Measurements from ENCODE around the gene FILIP1L.
A peak's percentile ranks its signal among the peaks of the same experiment; 100 is the strongest.

Gene FILIP1L

DNA sequence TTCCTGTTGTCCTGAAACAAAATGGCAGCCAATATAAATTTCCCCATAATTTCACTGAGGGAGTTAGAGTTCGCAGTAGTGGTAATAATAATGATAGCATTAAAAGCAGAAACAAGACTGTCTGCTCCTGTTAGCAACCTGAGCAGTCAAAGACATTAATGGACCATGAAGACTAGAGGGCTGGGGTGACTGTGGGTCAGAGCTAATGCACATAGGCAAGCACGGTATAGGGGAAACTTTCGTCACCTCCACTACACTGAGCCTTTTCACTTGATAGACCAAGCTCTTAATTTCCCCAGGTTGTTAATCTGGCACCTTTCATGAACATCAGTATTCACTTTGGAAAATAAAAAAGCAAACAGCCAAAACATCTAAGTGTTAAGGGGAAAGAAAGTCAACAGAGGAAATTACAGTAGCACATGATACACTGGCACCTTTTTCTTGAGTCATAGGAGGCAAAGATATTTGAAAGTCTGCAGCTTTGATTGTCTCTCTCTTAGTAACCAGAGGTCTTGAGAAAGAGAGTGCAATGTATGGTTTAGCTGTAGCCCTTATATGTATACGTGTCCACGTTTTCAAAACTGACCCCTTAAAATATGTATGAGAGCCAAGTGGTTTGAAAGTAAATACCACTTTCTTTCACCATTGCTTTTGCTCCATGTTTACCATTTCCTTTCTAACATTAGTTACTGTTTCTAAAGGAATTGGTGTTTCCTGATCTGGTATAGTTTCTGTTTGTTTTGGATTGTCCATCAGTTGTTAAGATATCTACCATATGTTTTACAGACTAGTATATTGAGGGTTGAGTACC is 104.8 kb downstream of the FILIP1L start:
- H3K4me2 ChIP-seq (ENCODE audit: low read length), result no peak overlapping the region
- H3K27me3 ChIP-seq (ENCODE audit: control insufficient read depth, insufficient read depth, low read length), result no peaks in the 10 kb centered on the region
- no peaks in the 10 kb centered on the region for H3K79me2 ChIP-seq
- peak overlapping the region; percentile 25 for H2AFZ ChIP-seq
- H3K9me3 ChIP-seq (ENCODE audit: control insufficient read depth, low read length), result no peaks in the 10 kb centered on the region
- H3K36me3 ChIP-seq (ENCODE audit: control insufficient read depth, insufficient read depth, low read length), result no peaks in the 10 kb centered on the region
- H3K4me3 ChIP-seq (ENCODE audit: low read depth, low read length), result no peak overlapping the region
- H3K9ac ChIP-seq, result no peak overlapping the region
- H3K4me1 ChIP-seq, result peaks cover 7% of the 10 kb centered on the region
- TF ChIP-seq, protein P1, sequence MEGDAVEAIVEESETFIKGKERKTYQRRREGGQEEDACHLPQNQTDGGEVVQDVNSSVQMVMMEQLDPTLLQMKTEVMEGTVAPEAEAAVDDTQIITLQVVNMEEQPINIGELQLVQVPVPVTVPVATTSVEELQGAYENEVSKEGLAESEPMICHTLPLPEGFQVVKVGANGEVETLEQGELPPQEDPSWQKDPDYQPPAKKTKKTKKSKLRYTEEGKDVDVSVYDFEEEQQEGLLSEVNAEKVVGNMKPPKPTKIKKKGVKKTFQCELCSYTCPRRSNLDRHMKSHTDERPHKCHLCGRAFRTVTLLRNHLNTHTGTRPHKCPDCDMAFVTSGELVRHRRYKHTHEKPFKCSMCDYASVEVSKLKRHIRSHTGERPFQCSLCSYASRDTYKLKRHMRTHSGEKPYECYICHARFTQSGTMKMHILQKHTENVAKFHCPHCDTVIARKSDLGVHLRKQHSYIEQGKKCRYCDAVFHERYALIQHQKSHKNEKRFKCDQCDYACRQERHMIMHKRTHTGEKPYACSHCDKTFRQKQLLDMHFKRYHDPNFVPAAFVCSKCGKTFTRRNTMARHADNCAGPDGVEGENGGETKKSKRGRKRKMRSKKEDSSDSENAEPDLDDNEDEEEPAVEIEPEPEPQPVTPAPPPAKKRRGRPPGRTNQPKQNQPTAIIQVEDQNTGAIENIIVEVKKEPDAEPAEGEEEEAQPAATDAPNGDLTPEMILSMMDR (IDR thresholded peaks at IDR 0.05), result no peak
- H3K27ac ChIP-seq, result no peak overlapping the region

- Histone ChIP-seq H3K4me3 (ENCODE audit: low read depth, low read length) (no peak overlapping the region), H3K27me3 (ENCODE audit: control insufficient read depth, insufficient read depth, low read length) (no peaks in the 10 kb centered on the region), H3K4me1 (peaks cover 15% of the 10 kb centered on the region), H3K9ac (no peak overlapping the region), H3K36me3 (ENCODE audit: control insufficient read depth, insufficient read depth, low read length) (no peaks in the 10 kb centered on the region), H3K27ac (no peak overlapping the region), H3K9me3 (ENCODE audit: control insufficient read depth, low read length) (no peaks in the 10 kb centered on the region), H3K79me2 (no peaks in the 10 kb centered on the region), H3K4me2 (ENCODE audit: low read length) (no peak overlapping the region), H2AFZ (no peak overlapping the region)
- TF ChIP-seq, protein P1 (IDR thresholded peaks at IDR 0.05), result no peak
Observed at GRCh38 chr3:100008081-100008698, 106.1 kb downstream of the FILIP1L start.

GRCh38 chr3:100007313-100007712 is 107.0 kb downstream of the FILIP1L start:
- Histone ChIP-seq H3K9me3 (ENCODE audit: control insufficient read depth, low read length) (no peaks in the 10 kb centered on the region), H3K79me2 (no peaks in the 10 kb centered on the region), H3K9ac (no peak overlapping the region), H3K27ac (no peak overlapping the region), H3K36me3 (ENCODE audit: control insufficient read depth, insufficient read depth, low read length) (no peaks in the 10 kb centered on the region), H3K4me1 (peaks cover 23% of the 10 kb centered on the region), H3K27me3 (ENCODE audit: control insufficient read depth, insufficient read depth, low read length) (no peaks in the 10 kb centered on the region), H2AFZ (no peak overlapping the region), H3K4me3 (ENCODE audit: low read depth, low read length) (no peak overlapping the region), H3K4me2 (ENCODE audit: low read length) (no peak overlapping the region)
- TF ChIP-seq, protein P1 (IDR thresholded peaks at IDR 0.05), result no peak

DNA sequence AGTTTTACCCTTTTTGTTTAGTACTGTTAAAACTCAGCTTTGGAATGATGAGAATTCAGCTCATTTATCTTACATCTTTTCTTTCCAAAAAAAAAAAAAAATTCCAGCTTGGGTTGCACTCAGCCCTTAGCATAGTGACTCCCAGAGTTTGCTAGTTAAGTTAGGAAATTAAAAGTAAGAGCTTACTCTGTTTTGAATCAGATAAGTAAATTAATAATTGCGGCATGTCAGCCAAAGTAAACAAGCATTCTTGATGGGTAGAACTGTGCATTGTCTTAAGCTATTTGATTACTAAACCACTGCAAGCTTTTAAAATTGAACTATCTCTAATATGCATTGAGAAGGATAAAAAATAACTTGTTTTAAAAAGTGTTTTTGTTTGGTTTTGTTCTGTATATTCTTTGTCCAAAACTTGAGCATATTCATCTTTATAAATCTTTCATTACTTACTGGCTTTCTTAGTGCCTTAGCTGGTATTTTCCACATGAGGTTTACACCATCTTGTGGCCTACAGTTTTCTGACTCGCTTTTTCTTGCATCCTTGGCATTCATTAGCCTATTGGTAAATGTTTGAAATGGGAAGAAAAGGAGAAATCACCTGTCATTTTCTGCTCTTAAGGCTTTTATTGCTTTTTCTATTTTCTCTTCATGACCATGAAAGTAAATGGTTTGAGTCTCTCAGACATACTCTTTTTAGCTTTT is 107.6 kb downstream of the FILIP1L start:
- H3K4me1 ChIP-seq, result peaks cover 23% of the 10 kb centered on the region
- no peaks in the 10 kb centered on the region for H3K36me3 ChIP-seq (ENCODE audit: control insufficient read depth, insufficient read depth, low read length)
- no peak overlapping the region for H2AFZ ChIP-seq
- H3K4me2 ChIP-seq (ENCODE audit: low read length), result no peak overlapping the region
- H3K79me2 ChIP-seq, result no peaks in the 10 kb centered on the region
- no peaks in the 10 kb centered on the region for H3K9me3 ChIP-seq (ENCODE audit: control insufficient read depth, low read length)
- H3K9ac ChIP-seq, result no peak overlapping the region
- no peak overlapping the region for H3K4me3 ChIP-seq (ENCODE audit: low read depth, low read length)
- H3K27me3 ChIP-seq (ENCODE audit: control insufficient read depth, insufficient read depth, low read length), result no peaks in the 10 kb centered on the region
- TF ChIP-seq, protein P1 (IDR thresholded peaks at IDR 0.05), result peak; percentile 27
- peak overlapping the region; percentile 11 for H3K27ac ChIP-seq

Data from parathyroid adenoma (tissue), 2 donors.